Measurements from ENCODE around the gene GLDN. TPM values are rescaled to one million over a fixed set of nuclear protein-coding genes. Genes with fewer than 3 reads are reported as not detected.
"Not testable (repeated sequence)": the region's sequence is repeated elsewhere in the genome, so short reads cannot be mapped to it uniquely, and the experiment has no call there.

Gene GLDN
- total and polyA plus RNA-seq, 9 donors, result 0.16 to 0.84 (median 0.29) TPM

GRCh38 chr15:51438526-51438925, 97.1 kb downstream of the GLDN start:
- Histone ChIP-seq H3K9me3 (replicated peaks; ENCODE audit: control insufficient read depth, low read depth, low read length) (no peaks in the 10 kb centered on the region), H3K27ac (ENCODE audit: low read length) (no peak overlapping the region), H3K27me3 (ENCODE audit: control insufficient read depth, insufficient read depth, low read length) (no peaks in the 10 kb centered on the region), H3K4me3 (ENCODE audit: low read length) (no peak overlapping the region), H3K36me3 (ENCODE audit: control insufficient read depth, insufficient read depth, low read length) (no peaks in the 10 kb centered on the region), H3K4me1 (ENCODE audit: control insufficient read depth, insufficient read depth, low read length) (no peaks in the 10 kb centered on the region)
- no CpG with 5 or more reads among the region's 2 CpGs for WGBS (ENCODE audit: insufficient coverage)
- DNase-seq, result no peak

- 98% methylated on average over 4 of the region's 4 CpGs for WGBS (ENCODE audit: insufficient coverage)
- no peaks in the 10 kb centered on the region for H3K4me1 ChIP-seq (ENCODE audit: control insufficient read depth, insufficient read depth, low read length)
- no peak for DNase-seq
- H3K9me3 ChIP-seq (replicated peaks; ENCODE audit: control insufficient read depth, low read depth, low read length), result no peaks in the 10 kb centered on the region
- H3K4me3 ChIP-seq (ENCODE audit: low read length), result no peak overlapping the region
- H3K36me3 ChIP-seq (ENCODE audit: control insufficient read depth, insufficient read depth, low read length), result no peaks in the 10 kb centered on the region
- H3K27ac ChIP-seq (ENCODE audit: low read length), result no peak overlapping the region
- H3K27me3 ChIP-seq (ENCODE audit: control insufficient read depth, insufficient read depth, low read length), result no peaks in the 10 kb centered on the region
These were observed 101.9 kb downstream of the GLDN start for GRCh38 chr15:51443282-51443914.

GRCh38 chr15:51444112-51444511, 102.7 kb downstream of the GLDN start:
- H3K27me3 ChIP-seq (ENCODE audit: control insufficient read depth, insufficient read depth, low read length), result no peaks in the 10 kb centered on the region
- WGBS (ENCODE audit: insufficient coverage), result no CpG with 5 or more reads among the region's 1 CpG
- peaks cover 3% of the 10 kb centered on the region for H3K36me3 ChIP-seq (ENCODE audit: control insufficient read depth, insufficient read depth, low read length)
- H3K4me1 ChIP-seq (ENCODE audit: control insufficient read depth, insufficient read depth, low read length), result no peaks in the 10 kb centered on the region
- H3K27ac ChIP-seq (ENCODE audit: low read length), result no peak overlapping the region
- H3K4me3 ChIP-seq (ENCODE audit: low read length), result no peak overlapping the region
- DNase-seq, result no peak
- H3K9me3 ChIP-seq (replicated peaks; ENCODE audit: control insufficient read depth, low read depth, low read length), result no peaks in the 10 kb centered on the region

GRCh38 chr15:51444807-51445206, 103.4 kb downstream of the GLDN start:
- no CpG with 5 or more reads among the region's 1 CpG for WGBS (ENCODE audit: insufficient coverage)
- H3K4me3 ChIP-seq (ENCODE audit: low read length), result no peak overlapping the region
- H3K27ac ChIP-seq (ENCODE audit: low read length), result no peak overlapping the region
- DNase-seq, result no peak
- H3K36me3 ChIP-seq (ENCODE audit: control insufficient read depth, insufficient read depth, low read length), result peaks cover 6% of the 10 kb centered on the region
- no peaks in the 10 kb centered on the region for H3K9me3 ChIP-seq (replicated peaks; ENCODE audit: control insufficient read depth, low read depth, low read length)
- H3K27me3 ChIP-seq (ENCODE audit: control insufficient read depth, insufficient read depth, low read length), result no peaks in the 10 kb centered on the region
- H3K4me1 ChIP-seq (ENCODE audit: control insufficient read depth, insufficient read depth, low read length), result no peaks in the 10 kb centered on the region

GRCh38 chr15:51446029-51446744, 104.7 kb downstream of the GLDN start:
- DNase-seq; H3K27ac ChIP-seq (ENCODE audit: low read length); H3K27me3 ChIP-seq (ENCODE audit: control insufficient read depth, insufficient read depth, low read length); H3K4me1 ChIP-seq (ENCODE audit: control insufficient read depth, insufficient read depth, low read length); H3K9me3 ChIP-seq (replicated peaks; ENCODE audit: control insufficient read depth, low read depth, low read length); H3K4me3 ChIP-seq (ENCODE audit: low read length): not testable (repeated sequence)
- no CpG with 5 or more reads among the region's 5 CpGs for WGBS (ENCODE audit: insufficient coverage)
- peaks cover 10% of the 10 kb centered on the region for H3K36me3 ChIP-seq (ENCODE audit: control insufficient read depth, insufficient read depth, low read length)

GRCh38 chr15:51447855-51448621, 106.6 kb downstream of the GLDN start:
- no peak overlapping the region for H3K27ac ChIP-seq (ENCODE audit: low read length)
- WGBS (ENCODE audit: insufficient coverage), result 94% methylated on average over 2 of the region's 4 CpGs
- no peak for DNase-seq
- H3K4me1 ChIP-seq (ENCODE audit: control insufficient read depth, insufficient read depth, low read length), result no peaks in the 10 kb centered on the region
- no peak overlapping the region for H3K4me3 ChIP-seq (ENCODE audit: low read length)
- H3K36me3 ChIP-seq (ENCODE audit: control insufficient read depth, insufficient read depth, low read length), result peaks cover 13% of the 10 kb centered on the region
- no peaks in the 10 kb centered on the region for H3K27me3 ChIP-seq (ENCODE audit: control insufficient read depth, insufficient read depth, low read length)
- no peaks in the 10 kb centered on the region for H3K9me3 ChIP-seq (replicated peaks; ENCODE audit: control insufficient read depth, low read depth, low read length)

- no peaks in the 10 kb centered on the region for H3K9me3 ChIP-seq (replicated peaks; ENCODE audit: control insufficient read depth, low read depth, low read length)
- no peaks in the 10 kb centered on the region for H3K4me1 ChIP-seq (ENCODE audit: control insufficient read depth, insufficient read depth, low read length)
- peaks cover 13% of the 10 kb centered on the region for H3K36me3 ChIP-seq (ENCODE audit: control insufficient read depth, insufficient read depth, low read length)
- DNase-seq, result no peak
- no peaks in the 10 kb centered on the region for H3K27me3 ChIP-seq (ENCODE audit: control insufficient read depth, insufficient read depth, low read length)
- H3K27ac ChIP-seq (ENCODE audit: low read length), result no peak overlapping the region
- H3K4me3 ChIP-seq (ENCODE audit: low read length), result no peak overlapping the region
- WGBS (ENCODE audit: insufficient coverage), result 94% methylated on average over 3 of the region's 7 CpGs
These were observed 107.4 kb downstream of the GLDN start for GRCh38 chr15:51448622-51449399.

- no peak for DNase-seq
- no peaks in the 10 kb centered on the region for H3K4me1 ChIP-seq (ENCODE audit: control insufficient read depth, insufficient read depth, low read length)
- no peak overlapping the region for H3K27ac ChIP-seq (ENCODE audit: low read length)
- peaks cover 13% of the 10 kb centered on the region for H3K36me3 ChIP-seq (ENCODE audit: control insufficient read depth, insufficient read depth, low read length)
- no peak overlapping the region for H3K4me3 ChIP-seq (ENCODE audit: low read length)
- H3K27me3 ChIP-seq (ENCODE audit: control insufficient read depth, insufficient read depth, low read length), result no peaks in the 10 kb centered on the region
- H3K9me3 ChIP-seq (replicated peaks; ENCODE audit: control insufficient read depth, low read depth, low read length), result no peaks in the 10 kb centered on the region
- 79% methylated on average over 3 of the region's 6 CpGs for WGBS (ENCODE audit: insufficient coverage)
These were observed 108.5 kb downstream of the GLDN start for GRCh38 chr15:51450001-51450400.
